ENCODE measurements around the gene KCTD7. TPM values are rescaled to one million over a fixed set of nuclear protein-coding genes. Genes with fewer than 3 reads are reported as not detected.
A peak's percentile ranks its signal among the peaks of the same experiment; 100 is the strongest.

Gene KCTD7
- polyA plus RNA-seq, 1 donor (not counting 4 experiments of a cell fraction or from before 2014, with no cell fraction given), result 3.7 TPM

GRCh38 chr7:66627881-66628360 lies 760 bp upstream of the KCTD7 start:
- Histone ChIP-seq H3K4me1 (ENCODE audit: control insufficient read depth, extremely low read depth, insufficient read depth, low read length) (peaks cover 5% of the 10 kb centered on the region), H3K4me2 (ENCODE audit: control insufficient read depth, extremely low read depth, insufficient read depth, low read depth, low read length) (peak overlapping the region; percentile 91), H3K4me3 (ENCODE audit: control insufficient read depth in 2 of 3, extremely low read depth in 1 of 3, insufficient read depth in 2 of 3, low read depth in 1 of 3, low read length in 3 of 3) (peak overlapping the region; percentile 75 to 86 (median 81)), H3K79me2 (ENCODE audit: control insufficient read depth, insufficient read depth, low read length) (peaks cover 3% of the 10 kb centered on the region), H3K36me3 (ENCODE audit: control insufficient read depth in 2 of 2, extremely low read depth in 1 of 2, insufficient read depth in 2 of 2, low read length in 2 of 2) (no peaks in the 10 kb centered on the region), H3K27me3 (ENCODE audit: control insufficient read depth, extremely low read depth, insufficient read depth, low read length) (no peaks in the 10 kb centered on the region), H2AFZ (ENCODE audit: control insufficient read depth, low read length) (peak overlapping the region; percentile 100), H4K20me1 (ENCODE audit: control insufficient read depth, extremely low read depth, insufficient read depth, low read length) (no peaks in the 10 kb centered on the region), H3K9me3 (ENCODE audit: control insufficient read depth, low read depth, low read length) (no peaks in the 10 kb centered on the region), H3K27ac (ENCODE audit: control insufficient read depth, insufficient read depth, low read length) (peak overlapping the region; percentile 90), H3K9ac (ENCODE audit: control insufficient read depth, extremely low read depth, insufficient read depth, low read length) (peak overlapping the region; percentile 93), H3K9me1 (ENCODE audit: control insufficient read depth, extremely low read depth, insufficient read depth, low read length) (no peaks in the 10 kb centered on the region)
- TF ChIP-seq CTCF (optimal IDR thresholded peaks at IDR 0.05 in 1 of 3, IDR thresholded peaks at IDR 0.05 in 1 of 3, conservative IDR thresholded peaks at IDR 0.05 in 1 of 3; ENCODE audit: extremely low read depth in 1 of 3, insufficient read depth in 2 of 3, low read length in 3 of 3) (no peak), EZH2 (IDR thresholded peaks at IDR 0.05; ENCODE audit: low read length) (no peak)
- dilution Hi-C loops (cut with MboI; ENCODE audit: extremely low pct_ligation_motif_present, low sequenced_read_pairs), result no loop called here
- FAIRE-seq (no peak), DNase-seq (ENCODE audit: low read depth, low spot score) (no peak)

GRCh38 chr7:66629222-66630062 lies 761 bp downstream of the KCTD7 start:
- peaks cover 3% of the 10 kb centered on the region for H3K79me2 ChIP-seq (ENCODE audit: control insufficient read depth, insufficient read depth, low read length)
- no peaks in the 10 kb centered on the region for H3K27me3 ChIP-seq (ENCODE audit: control insufficient read depth, extremely low read depth, insufficient read depth, low read length)
- TF ChIP-seq CTCF (optimal IDR thresholded peaks at IDR 0.05 in 1 of 3, IDR thresholded peaks at IDR 0.05 in 1 of 3, conservative IDR thresholded peaks at IDR 0.05 in 1 of 3; ENCODE audit: extremely low read depth in 1 of 3, insufficient read depth in 2 of 3, low read length in 3 of 3) (no peak), EZH2 (IDR thresholded peaks at IDR 0.05; ENCODE audit: low read length) (no peak)
- FAIRE-seq (no peak), DNase-seq (ENCODE audit: low read depth, low spot score) (no peak)
- H3K27ac ChIP-seq (ENCODE audit: control insufficient read depth, insufficient read depth, low read length), result peak overlapping the region; percentile 47
- peaks cover 0 to 2% of the 10 kb centered on the region in 2 experiments for H3K36me3 ChIP-seq (ENCODE audit: control insufficient read depth in 2 of 2, extremely low read depth in 1 of 2, insufficient read depth in 2 of 2, low read length in 2 of 2)
- peak overlapping the region; percentile 71 for H3K9ac ChIP-seq (ENCODE audit: control insufficient read depth, extremely low read depth, insufficient read depth, low read length)
- dilution Hi-C loops (cut with MboI; ENCODE audit: extremely low pct_ligation_motif_present, low sequenced_read_pairs), result no loop called here
- peak overlapping the region; percentile 69 for H3K4me2 ChIP-seq (ENCODE audit: control insufficient read depth, extremely low read depth, insufficient read depth, low read depth, low read length)
- no peaks in the 10 kb centered on the region for H3K9me1 ChIP-seq (ENCODE audit: control insufficient read depth, extremely low read depth, insufficient read depth, low read length)
- no peaks in the 10 kb centered on the region for H4K20me1 ChIP-seq (ENCODE audit: control insufficient read depth, extremely low read depth, insufficient read depth, low read length)
- peak overlapping the region; percentile 46 to 69 (median 56) for H3K4me3 ChIP-seq (ENCODE audit: control insufficient read depth in 2 of 3, extremely low read depth in 1 of 3, insufficient read depth in 2 of 3, low read depth in 1 of 3, low read length in 3 of 3)
- no peaks in the 10 kb centered on the region for H3K9me3 ChIP-seq (ENCODE audit: control insufficient read depth, low read depth, low read length)
- H3K4me1 ChIP-seq (ENCODE audit: control insufficient read depth, extremely low read depth, insufficient read depth, low read length), result peaks cover 5% of the 10 kb centered on the region
- H2AFZ ChIP-seq (ENCODE audit: control insufficient read depth, low read length), result peak overlapping the region; percentile 40
